AML-193 (cell line): ENCODE data around the gene GRIFIN.
"Not testable (repeated sequence)": the region's sequence is repeated elsewhere in the genome, so short reads cannot be mapped to it uniquely, and the experiment has no call there.

Experiments used
- DNase-seq, 2 experiments: peaks; one replicate each; lab custom pipeline; 2025; lab: John Stamatoyannopoulos, UW

The GRIFIN gene

DNA sequence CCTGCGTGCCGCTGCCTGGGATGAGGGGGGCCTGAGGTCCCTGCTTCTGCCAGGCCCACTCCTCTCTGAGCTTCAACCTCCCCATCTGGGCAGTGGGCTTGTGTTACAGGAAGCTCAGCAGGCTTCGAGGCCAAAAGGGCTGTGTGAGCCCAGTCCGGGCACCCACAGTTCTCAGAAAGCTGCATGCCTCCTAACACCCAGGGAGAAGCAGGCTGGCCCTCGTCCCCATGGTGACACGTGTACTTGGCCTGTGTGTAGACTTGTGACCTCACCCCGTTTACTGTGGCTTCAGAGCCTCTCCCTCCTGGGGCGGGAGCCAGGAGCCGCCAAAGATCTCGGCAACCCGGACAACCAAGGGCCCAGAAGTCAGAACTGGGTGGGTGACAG is 2.2 kb upstream of the GRIFIN start:
- no peak for DNase-seq

DNA sequence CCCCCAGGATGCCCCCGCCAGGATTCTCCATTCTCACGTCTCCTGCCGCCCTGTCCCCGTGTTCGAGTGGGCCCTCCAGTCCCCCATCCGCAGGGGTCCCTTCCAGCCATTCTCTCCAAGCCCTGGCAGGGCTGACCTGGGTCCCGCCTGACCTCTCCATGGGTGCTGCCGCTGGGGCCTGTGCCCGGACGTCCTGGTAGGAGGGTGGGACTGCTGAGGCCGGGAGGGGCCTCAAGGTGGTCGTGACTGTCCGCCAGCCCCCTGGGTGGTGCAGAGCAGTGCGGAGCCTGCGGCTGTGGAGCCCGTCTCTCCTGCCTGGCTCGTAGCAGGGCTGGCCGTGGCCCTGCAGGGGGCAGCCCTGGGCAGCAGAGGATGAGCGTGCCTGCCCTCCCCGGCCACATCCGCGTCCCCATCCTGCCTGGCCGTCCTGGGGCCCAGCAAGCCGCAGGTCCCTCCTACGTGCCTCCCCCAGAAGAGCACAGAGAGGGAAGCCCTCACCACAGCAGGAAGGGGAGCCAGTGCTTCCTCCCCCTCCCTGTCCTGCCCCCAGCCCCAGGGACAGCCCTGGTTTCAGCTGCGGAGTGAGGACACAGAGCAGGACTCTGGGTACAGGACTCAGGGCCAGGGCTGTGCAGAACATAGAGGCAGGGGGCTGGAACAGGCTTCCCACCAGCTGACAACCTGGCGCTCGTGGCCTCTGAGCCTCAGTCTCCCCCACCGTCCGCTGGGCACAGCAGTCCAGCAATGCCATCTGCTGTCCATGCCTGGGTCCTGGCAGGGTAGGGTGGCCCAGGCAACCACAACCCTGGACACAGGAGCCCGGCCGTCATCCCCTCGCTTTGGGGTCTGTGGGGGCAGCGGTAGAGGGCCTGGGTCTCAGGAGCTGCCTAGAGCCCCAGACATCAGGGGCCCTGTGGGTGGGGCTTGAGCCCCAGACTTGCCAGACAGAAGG is 1.5 kb upstream of the GRIFIN start:
- peak; percentile 60 to 67 for DNase-seq

DNA sequence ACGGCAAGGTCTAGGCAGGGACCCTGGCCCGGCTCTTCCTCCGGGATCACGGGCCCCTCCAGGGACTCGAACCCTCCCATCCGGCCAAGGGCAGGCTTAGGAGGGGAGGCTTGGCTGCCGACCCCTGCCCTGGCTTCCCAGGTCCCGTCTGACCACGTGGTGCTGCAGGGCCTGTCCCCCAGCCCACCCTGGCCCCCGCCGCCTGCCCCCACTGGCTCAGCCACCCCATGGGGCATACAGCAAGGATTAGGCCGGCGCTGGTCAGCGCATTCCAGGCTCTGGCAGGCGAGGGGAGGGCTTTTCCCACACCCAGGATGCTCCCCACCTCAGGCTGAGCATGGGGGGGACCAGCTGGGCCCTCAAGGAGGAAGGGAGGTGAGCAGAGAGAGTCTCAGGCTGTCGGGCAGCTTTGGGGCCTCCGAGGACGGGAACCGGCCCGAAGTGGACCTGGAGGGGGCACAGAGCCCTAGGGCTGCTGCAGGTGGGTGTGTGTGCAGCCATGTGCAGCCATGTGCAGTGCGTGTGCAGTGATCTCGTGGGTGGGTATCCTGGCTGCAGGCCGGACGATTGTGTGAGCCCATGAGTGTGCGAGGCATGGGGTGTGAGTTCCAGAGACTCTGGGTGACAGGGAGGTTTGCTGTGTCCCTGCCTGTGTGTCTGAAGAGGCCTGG is 713 bp upstream of the GRIFIN start:
- no peak for DNase-seq

GRCh38 chr7:2475678-2476015 is 551 bp downstream of the GRIFIN start:
- no peak for DNase-seq

GRCh38 chr7:2474813-2475677 is 1.2 kb downstream of the GRIFIN start:
- DNase-seq = no peak

DNA sequence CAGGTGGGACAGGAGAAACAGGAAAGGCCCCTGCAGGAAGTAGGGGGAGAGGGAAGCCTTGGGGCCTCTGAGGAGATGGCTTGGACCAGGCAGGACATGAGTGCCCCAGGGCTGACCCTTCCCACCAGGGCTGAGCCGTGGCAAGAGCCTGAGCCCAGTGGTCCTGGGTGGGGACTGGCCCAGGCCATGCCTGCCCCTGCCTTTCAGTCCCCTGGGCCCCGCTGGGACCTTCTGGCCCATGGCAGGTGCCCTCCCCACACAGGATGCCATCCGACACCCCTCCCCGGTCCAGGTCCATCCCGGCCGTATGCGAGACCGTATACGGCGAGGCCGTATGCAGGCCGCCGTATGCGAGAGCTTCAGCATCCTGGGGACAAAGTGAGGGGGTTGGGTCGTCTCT is 2.0 kb downstream of the GRIFIN start:
- no peak for DNase-seq

DNA sequence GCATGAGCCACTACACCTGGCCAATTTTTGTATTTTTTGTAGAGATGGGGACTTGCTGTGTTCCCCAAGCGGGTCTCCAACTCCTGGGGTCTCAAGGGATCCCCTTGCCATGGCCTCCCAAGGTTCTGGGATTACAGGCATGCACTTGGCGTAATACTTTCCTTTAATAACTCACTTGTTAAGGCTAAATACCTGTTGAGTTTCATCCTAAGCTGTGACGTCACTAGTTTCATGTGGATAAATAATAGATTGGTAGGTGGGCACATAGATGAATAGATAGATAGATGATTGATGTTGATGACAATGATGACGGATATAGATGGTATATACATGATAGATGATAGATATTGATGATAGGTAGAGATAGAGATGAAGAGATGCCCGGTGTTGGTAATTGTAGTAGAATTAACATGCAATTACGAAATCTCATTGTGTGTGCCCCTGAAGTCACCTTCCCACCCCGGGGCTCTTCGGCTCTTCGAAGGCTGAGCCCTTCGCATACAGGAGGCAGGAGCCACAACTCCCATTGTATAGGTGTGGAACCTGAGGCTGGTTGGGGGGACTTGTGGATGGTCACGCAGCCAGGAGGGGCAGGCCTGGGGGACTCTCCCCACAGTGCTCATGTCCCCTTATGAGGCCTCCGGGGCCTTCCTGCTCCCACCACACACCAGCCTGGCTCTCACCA is 2.6 kb downstream of the GRIFIN start:
- DNase-seq = no peak

GRCh38 chr7:2472739-2473138 is 3.5 kb downstream of the GRIFIN start:
- DNase-seq = no peak

DNA sequence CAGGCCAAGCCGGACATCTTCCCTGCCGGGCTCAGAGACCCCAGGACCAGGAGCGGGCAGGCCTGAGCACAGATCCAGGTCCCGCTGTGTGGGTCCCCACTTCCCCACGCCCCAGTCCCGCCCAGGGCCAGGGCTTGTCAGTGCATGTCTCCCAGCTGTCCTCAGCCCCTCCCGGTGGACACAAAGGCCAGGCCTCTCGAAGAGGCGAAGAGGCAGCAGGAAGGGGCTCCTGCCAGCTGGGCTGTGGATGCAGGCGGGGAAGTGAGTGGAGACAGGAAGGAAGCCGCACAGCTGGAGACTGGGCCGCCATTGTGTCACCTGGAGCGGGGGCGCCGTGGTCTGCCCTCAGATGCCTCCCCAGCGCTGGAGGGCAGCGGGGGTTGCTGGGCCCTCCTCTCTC is 4.8 kb downstream of the GRIFIN start:
- no peak for DNase-seq

DNA sequence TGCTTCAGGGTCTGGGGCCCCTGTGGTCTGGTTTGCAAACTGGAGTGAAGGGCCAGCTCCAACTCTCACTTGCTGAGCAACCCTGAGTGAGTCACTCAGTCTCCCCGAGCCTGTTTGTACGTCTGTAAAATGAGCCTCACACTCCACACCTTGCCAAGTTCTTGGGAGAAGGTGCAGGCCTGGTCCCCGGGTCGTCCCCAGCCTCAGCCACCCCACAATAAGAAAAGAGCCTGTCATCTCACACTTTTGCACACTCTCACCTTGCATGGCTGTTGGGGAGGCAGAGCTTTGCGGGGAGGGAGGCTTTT is 5.2 kb downstream of the GRIFIN start:
- no peak for DNase-seq

GRCh38 chr7:2470204-2471021 is 5.8 kb downstream of the GRIFIN start:
- no peak for DNase-seq

DNA sequence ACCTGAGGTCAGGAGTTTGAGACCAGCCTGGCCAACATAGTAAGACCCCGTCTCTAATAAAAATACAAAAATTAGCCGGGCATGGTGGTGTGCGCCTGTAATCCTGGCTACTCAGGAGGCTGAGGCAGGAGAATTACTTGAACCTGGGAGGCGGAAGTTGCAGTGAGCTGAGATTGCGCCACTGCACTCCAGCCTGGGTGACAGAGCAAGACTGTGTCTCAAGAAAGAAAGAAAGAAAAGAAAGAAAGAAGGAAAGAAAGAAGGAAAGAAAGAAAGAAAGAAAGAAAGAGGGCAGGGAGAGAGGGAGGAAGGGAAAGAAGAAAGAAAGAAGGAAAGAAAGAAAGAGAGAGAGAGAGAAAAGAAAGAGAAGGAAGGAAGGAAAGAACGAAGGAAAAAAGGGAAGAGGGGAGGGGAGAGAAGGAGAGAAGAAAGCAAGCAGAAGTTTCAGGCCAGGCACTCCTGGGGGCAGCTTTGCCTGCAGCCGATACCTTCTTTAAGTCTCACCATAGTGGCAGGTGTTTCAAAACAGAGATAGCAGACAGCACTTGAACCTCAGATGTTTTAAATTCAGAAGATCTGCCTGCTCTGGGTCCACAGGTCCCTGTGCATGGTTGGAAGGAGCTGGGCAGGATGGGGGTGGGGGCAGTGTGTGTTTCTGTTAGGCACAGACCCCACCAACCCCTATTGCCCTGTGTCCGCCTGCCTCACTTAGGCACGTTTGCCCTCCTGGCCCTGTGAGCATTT is 6.6 kb downstream of the GRIFIN start:
- DNase-seq = not testable (repeated sequence)

GRCh38 chr7:2468227-2468626 is 8.0 kb downstream of the GRIFIN start:
- no peak for DNase-seq

DNA sequence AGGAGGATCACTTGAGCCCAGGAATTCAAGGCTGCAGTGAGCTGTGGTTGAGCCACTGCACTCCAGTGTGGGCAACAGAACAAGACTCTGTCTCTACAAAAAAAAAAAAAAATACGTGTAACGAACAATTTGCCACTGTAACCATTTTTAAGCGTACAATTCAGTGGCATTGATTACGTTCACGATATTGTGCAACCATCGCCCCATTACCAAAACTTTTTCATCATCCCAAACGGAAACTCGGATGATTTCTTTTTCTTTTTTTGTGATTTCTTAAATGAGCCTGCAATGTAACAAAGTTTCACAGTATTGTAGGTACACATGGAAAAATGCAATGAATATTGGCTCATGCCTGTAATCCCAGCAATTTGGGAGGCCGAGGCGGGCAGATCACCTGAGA is 9.5 kb downstream of the GRIFIN start:
- DNase-seq = no peak

- no peak for DNase-seq
Measured at GRCh38 chr7:2465928-2466327, 10.3 kb downstream of the GRIFIN start.

DNA sequence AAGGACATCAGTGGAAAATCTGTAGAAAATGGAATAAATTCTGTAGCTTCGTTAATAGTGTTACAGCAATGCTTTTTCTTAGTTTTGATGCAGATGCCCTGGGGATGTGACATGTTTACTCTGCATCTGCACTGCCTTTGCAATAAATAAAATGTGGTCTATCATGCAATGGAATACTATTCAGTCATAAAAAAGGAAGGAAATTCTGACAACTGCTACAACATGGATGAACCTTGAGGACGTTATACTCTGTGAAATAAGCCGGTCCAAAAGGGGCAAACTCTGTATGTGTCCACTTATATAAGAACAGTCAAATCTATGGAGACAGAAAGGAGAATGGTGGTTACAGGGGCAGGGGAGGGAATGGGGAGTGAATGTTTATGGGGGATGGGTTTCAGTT is 13.5 kb downstream of the GRIFIN start:
- DNase-seq = no peak

- DNase-seq = no peak
Measured at GRCh38 chr7:2461268-2462026, 14.8 kb downstream of the GRIFIN start.

DNA sequence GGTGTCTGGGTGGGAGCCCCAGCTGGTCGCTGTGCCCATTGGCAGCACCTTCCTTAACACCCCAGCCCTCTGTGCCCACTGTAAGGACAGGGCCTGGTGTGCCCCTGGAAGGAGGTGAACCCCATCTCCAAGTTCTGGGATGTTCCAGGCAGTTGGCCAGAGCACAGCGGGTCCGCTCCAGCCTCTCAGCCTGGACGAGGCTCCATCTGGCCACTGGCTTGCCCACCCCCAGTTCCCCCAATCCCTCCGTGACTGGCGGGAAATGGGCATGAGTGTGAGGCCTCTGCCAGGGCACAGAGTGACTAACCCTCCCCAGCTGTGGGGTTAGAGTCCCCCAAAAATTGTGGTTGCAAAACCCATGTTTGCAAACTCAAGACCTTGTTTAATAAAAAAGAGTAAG is 15.6 kb downstream of the GRIFIN start:
- no peak for DNase-seq

- no peak for DNase-seq
Measured at GRCh38 chr7:2460188-2460587, 16.0 kb downstream of the GRIFIN start.

DNA sequence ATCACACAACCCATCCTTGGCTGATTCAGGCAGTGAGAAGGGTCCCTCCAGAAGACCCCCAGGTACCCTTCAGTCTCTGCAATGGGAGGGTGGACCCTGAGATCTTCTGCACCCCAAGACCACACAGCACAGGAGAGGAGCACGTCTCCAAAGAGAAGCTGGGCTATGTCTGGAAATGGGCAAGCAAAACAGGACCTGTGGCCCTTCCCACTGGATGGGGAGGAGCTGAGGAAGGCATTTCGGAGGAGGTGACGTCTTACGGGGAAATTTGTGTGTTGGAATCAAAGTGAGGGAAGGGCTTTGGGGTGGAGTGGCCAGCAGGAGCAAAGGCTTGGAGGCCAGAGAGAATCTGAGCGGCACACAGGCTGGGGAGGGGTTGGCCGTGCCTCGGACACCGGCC is 16.5 kb downstream of the GRIFIN start:
- no peak for DNase-seq
